ENCODE data around the gene NT5C3A. TPM values are rescaled to one million over a fixed set of nuclear protein-coding genes. Genes with fewer than 3 reads are reported as not detected.
"Not testable (repeated sequence)": the region's sequence is repeated elsewhere in the genome, so short reads cannot be mapped to it uniquely, and the experiment has no call there.

The NT5C3A gene
- total RNA-seq, 1 experiment from 2014 or later = 57.7 TPM

- POLR2A ChIA-PET (ENCODE audit: low non-redundant PET) = no interaction called here
- Histone ChIP-seq H3K27ac (ENCODE audit: low read depth, low read length, poor library complexity, severe bottlenecking) (no peak overlapping the region), H3K4me3 (ENCODE audit: low read depth, low read length, poor library complexity, severe bottlenecking) (no peak overlapping the region), H3K9me3 (ENCODE audit: low read depth, low read length, poor library complexity, severe bottlenecking) (no peaks in the 10 kb centered on the region), H3K4me1 (ENCODE audit: insufficient read depth, low read length, poor library complexity, severe bottlenecking) (no peaks in the 10 kb centered on the region), H3K36me3 (ENCODE audit: insufficient read depth, low read length, poor library complexity, severe bottlenecking) (peaks cover 53% of the 10 kb centered on the region), H3K27me3 (replicated peaks; ENCODE audit: insufficient read depth, low read depth, low read length, poor library complexity) (no peaks in the 10 kb centered on the region)
- intact Hi-C loops (cut with micrococcal nuclease; ENCODE audit: unreplicated experiment) = no loop called here
- CTCF ChIA-PET = no interaction called here
- DNase-seq (ENCODE audit: low spot score) = no peak
- BruUV-seq (replicated peaks) = no TSS peak
- TF ChIP-seq CTCF (conservative IDR thresholded peaks at IDR 0.05; ENCODE audit: low read depth, low read length) (no peak), EZH2 (IDR thresholded peaks at IDR 0.05; ENCODE audit: borderline replicate concordance, low read depth, low read length, poor library complexity, severe bottlenecking) (no peak)
These were observed 39.3 kb upstream of the NT5C3A start for GRCh38 chr7:33101906-33102305.

GRCh38 chr7:33100770-33101169, 38.2 kb upstream of the NT5C3A start:
- no peak for TF ChIP-seq EZH2 (IDR thresholded peaks at IDR 0.05; ENCODE audit: borderline replicate concordance, low read depth, low read length, poor library complexity, severe bottlenecking)
- TF ChIP-seq CTCF (conservative IDR thresholded peaks at IDR 0.05; ENCODE audit: low read depth, low read length) = no peak
- ChIA-PET POLR2A (ENCODE audit: low non-redundant PET) (no interaction called here), CTCF (no interaction called here)
- Histone ChIP-seq H3K4me1 (ENCODE audit: insufficient read depth, low read length, poor library complexity, severe bottlenecking) (no peaks in the 10 kb centered on the region), H3K27me3 (replicated peaks; ENCODE audit: insufficient read depth, low read depth, low read length, poor library complexity) (no peaks in the 10 kb centered on the region), H3K4me3 (ENCODE audit: low read depth, low read length, poor library complexity, severe bottlenecking) (no peak overlapping the region), H3K9me3 (ENCODE audit: low read depth, low read length, poor library complexity, severe bottlenecking) (no peaks in the 10 kb centered on the region), H3K27ac (ENCODE audit: low read depth, low read length, poor library complexity, severe bottlenecking) (no peak overlapping the region), H3K36me3 (ENCODE audit: insufficient read depth, low read length, poor library complexity, severe bottlenecking) (peaks cover 65% of the 10 kb centered on the region)
- no peak for DNase-seq (ENCODE audit: low spot score)
- intact Hi-C loops (cut with micrococcal nuclease; ENCODE audit: unreplicated experiment) = no loop called here
- BruUV-seq (replicated peaks) = no TSS peak

GRCh38 chr7:33099154-33099940, 36.8 kb upstream of the NT5C3A start:
- no peak for TF ChIP-seq CTCF (conservative IDR thresholded peaks at IDR 0.05; ENCODE audit: low read depth, low read length)
- TF ChIP-seq EZH2 (IDR thresholded peaks at IDR 0.05; ENCODE audit: borderline replicate concordance, low read depth, low read length, poor library complexity, severe bottlenecking) = no peak
- intact Hi-C loops (cut with micrococcal nuclease; ENCODE audit: unreplicated experiment) = no loop called here
- POLR2A ChIA-PET (ENCODE audit: low non-redundant PET) = no interaction called here
- H3K4me1 ChIP-seq (ENCODE audit: insufficient read depth, low read length, poor library complexity, severe bottlenecking) = no peaks in the 10 kb centered on the region
- H3K4me3 ChIP-seq (ENCODE audit: low read depth, low read length, poor library complexity, severe bottlenecking) = no peak overlapping the region
- no peaks in the 10 kb centered on the region for H3K9me3 ChIP-seq (ENCODE audit: low read depth, low read length, poor library complexity, severe bottlenecking)
- CTCF ChIA-PET = interaction anchor here (0.6 to 1.1 kb wide), 2 partner anchors 9 to 10 kb away, joined by 3 to 5 read pairs; partner anchors contain the start of gene RP9
- H3K27ac ChIP-seq (ENCODE audit: low read depth, low read length, poor library complexity, severe bottlenecking) = no peak overlapping the region
- DNase-seq (ENCODE audit: low spot score) = no peak
- no peaks in the 10 kb centered on the region for H3K27me3 ChIP-seq (replicated peaks; ENCODE audit: insufficient read depth, low read depth, low read length, poor library complexity)
- H3K36me3 ChIP-seq (ENCODE audit: insufficient read depth, low read length, poor library complexity, severe bottlenecking) = peaks cover 73% of the 10 kb centered on the region
- no TSS peak for BruUV-seq (replicated peaks)

- TSS peak; percentile 90 for BruUV-seq (replicated peaks)
- peaks cover 54% of the 10 kb centered on the region for H3K36me3 ChIP-seq (ENCODE audit: insufficient read depth, low read length, poor library complexity, severe bottlenecking)
- CTCF ChIA-PET; intact Hi-C loops (cut with micrococcal nuclease; ENCODE audit: unreplicated experiment); H3K4me3 ChIP-seq (ENCODE audit: low read depth, low read length, poor library complexity, severe bottlenecking); DNase-seq (ENCODE audit: low spot score); POLR2A ChIA-PET (ENCODE audit: low non-redundant PET); H3K27me3 ChIP-seq (replicated peaks; ENCODE audit: insufficient read depth, low read depth, low read length, poor library complexity); H3K9me3 ChIP-seq (ENCODE audit: low read depth, low read length, poor library complexity, severe bottlenecking); H3K27ac ChIP-seq (ENCODE audit: low read depth, low read length, poor library complexity, severe bottlenecking); H3K4me1 ChIP-seq (ENCODE audit: insufficient read depth, low read length, poor library complexity, severe bottlenecking): not testable (repeated sequence)
These were observed 32.2 kb upstream of the NT5C3A start for GRCh38 chr7:33094745-33095275.

Measured in A673 (cell line).